ENCODE data around the gene CNTN2. TPM values are rescaled to one million over a fixed set of nuclear protein-coding genes. Genes with fewer than 3 reads are reported as not detected.

Gene CNTN2
- total and polyA plus RNA-seq, 2 experiments from 2014 or later, result 1.3 to 2.2 TPM

- TF ChIP-seq ZNF462 (CRISPR knock-in tag; IDR thresholded peaks at IDR 0.05) (no peak), EZH2phosphoT487 (IDR thresholded peaks at IDR 0.05; ENCODE audit: unreplicated experiment) (no peak)
These were observed 27.8 kb upstream of the CNTN2 start (continued) for GRCh38 chr1:205015241-205015640.

DNA sequence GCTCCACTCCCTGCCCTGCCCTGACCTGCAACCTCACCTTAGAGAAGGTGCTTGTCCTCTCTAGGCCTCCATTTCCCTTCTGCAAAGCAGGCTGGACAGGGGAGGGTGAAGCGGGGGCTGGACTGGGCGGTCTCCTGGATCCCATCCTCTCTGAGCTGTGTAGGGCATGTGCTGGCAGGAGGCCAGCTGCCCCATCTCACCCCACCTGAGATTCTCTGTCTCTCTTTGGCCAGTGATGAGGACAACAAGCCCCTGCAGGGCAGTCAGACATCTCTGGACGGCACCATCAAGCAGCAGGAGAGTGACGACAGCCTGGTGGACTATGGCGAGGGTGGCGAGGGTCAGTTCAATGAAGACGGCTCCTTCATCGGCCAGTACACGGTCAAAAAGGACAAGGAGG, 26.9 kb upstream of the CNTN2 start:
- H3K4me1 ChIP-seq (ENCODE audit: insufficient read depth), result no peaks in the 10 kb centered on the region
- H3K9me2 ChIP-seq (ENCODE audit: insufficient read depth), result no peaks in the 10 kb centered on the region
- Mint-ChIP-seq H3K4me3 (no peak overlapping the region), H3K27me3 (ENCODE audit: insufficient read depth, low read depth, poor library complexity) (peaks cover 4% of the 10 kb centered on the region), H3K36me3 (ENCODE audit: low read depth) (no peaks in the 10 kb centered on the region), H3K9me3 (no peaks in the 10 kb centered on the region), H3K27ac (no peak overlapping the region), H3K4me1 (peaks cover 30% of the 10 kb centered on the region)
- no peaks in the 10 kb centered on the region for H3K36me3 ChIP-seq (ENCODE audit: insufficient read depth)
- ATAC-seq, result no peak
- no peaks in the 10 kb centered on the region for H4K20me1 ChIP-seq (replicated peaks; ENCODE audit: insufficient read depth)
- no peak for TF ChIP-seq ZNF331 (CRISPR knock-in tag; IDR thresholded peaks at IDR 0.05; ENCODE audit: low read depth)
- H3K27me3 ChIP-seq (ENCODE audit: insufficient read depth), result no peaks in the 10 kb centered on the region
- no peaks in the 10 kb centered on the region; the same call in 1 of the 2 replicates for H3F3A ChIP-seq (replicated peaks; ENCODE audit: low read depth)
- no peak overlapping the region for H3K4me3 ChIP-seq
- H3K27ac ChIP-seq (ENCODE audit: low read depth), result no peak overlapping the region
- DNase-seq (ENCODE audit: low spot score), result no peak
- H3K79me2 ChIP-seq (replicated peaks; ENCODE audit: insufficient read depth), result no peaks in the 10 kb centered on the region
- H3K4me2 ChIP-seq, result no peak overlapping the region
- H2AFZ ChIP-seq, result no peak overlapping the region

DNA sequence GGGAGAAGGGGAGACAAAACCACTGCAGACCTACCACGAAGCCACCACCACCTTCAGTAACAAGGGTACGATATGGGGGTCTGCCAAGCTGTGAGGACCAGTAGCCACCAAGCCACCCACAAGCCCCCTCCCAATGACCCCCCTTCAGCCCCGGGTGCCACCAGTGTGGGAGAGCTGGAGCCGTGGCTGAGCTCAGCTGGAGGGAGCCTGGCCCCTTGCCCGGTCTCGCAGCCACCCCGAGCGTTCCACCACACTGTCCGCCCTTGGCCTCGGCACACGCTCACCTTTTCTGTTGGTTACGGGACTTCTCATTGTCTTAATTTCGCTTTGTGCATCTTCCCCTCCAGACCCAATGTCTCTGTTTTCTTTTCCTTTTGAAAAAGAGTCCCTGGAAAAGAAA, 26.4 kb upstream of the CNTN2 start:
- H3K4me3 ChIP-seq, result no peak overlapping the region
- ATAC-seq, result no peak
- no peak for DNase-seq (ENCODE audit: low spot score)
- H3K27ac Mint-ChIP-seq, result no peak overlapping the region
- H3K79me2 ChIP-seq (replicated peaks; ENCODE audit: insufficient read depth), result no peaks in the 10 kb centered on the region
- H3K4me1 ChIP-seq (ENCODE audit: insufficient read depth), result no peaks in the 10 kb centered on the region
- H3K4me2 ChIP-seq, result no peak overlapping the region
- H4K20me1 ChIP-seq (replicated peaks; ENCODE audit: insufficient read depth), result no peaks in the 10 kb centered on the region
- H3K9me3 Mint-ChIP-seq, result no peaks in the 10 kb centered on the region
- H2AFZ ChIP-seq, result no peak overlapping the region
- H3K4me1 Mint-ChIP-seq, result peaks cover 30% of the 10 kb centered on the region
- no peak overlapping the region; the same call in 2 of the 3 replicates for H3K4me3 Mint-ChIP-seq
- peaks cover 4% of the 10 kb centered on the region for H3K27me3 Mint-ChIP-seq (ENCODE audit: insufficient read depth, low read depth, poor library complexity)
- H3K36me3 ChIP-seq (ENCODE audit: insufficient read depth), result no peaks in the 10 kb centered on the region
- H3K36me3 Mint-ChIP-seq (ENCODE audit: low read depth), result no peaks in the 10 kb centered on the region
- no peak overlapping the region for H3K27ac ChIP-seq (ENCODE audit: low read depth)
- no peaks in the 10 kb centered on the region for H3K9me2 ChIP-seq (ENCODE audit: insufficient read depth)
- no peaks in the 10 kb centered on the region; the same call in 1 of the 2 replicates for H3F3A ChIP-seq (replicated peaks; ENCODE audit: low read depth)
- H3K27me3 ChIP-seq (ENCODE audit: insufficient read depth), result no peaks in the 10 kb centered on the region
- no peak for TF ChIP-seq POLR2AphosphoS5 (IDR thresholded peaks at IDR 0.05; ENCODE audit: low read depth)
- no peak for TF ChIP-seq JUNB (IDR thresholded peaks at IDR 0.05; ENCODE audit: unreplicated experiment)
- TF ChIP-seq EZH2phosphoT487 (IDR thresholded peaks at IDR 0.05; ENCODE audit: unreplicated experiment), result no peak
- TF ChIP-seq, protein P1, sequence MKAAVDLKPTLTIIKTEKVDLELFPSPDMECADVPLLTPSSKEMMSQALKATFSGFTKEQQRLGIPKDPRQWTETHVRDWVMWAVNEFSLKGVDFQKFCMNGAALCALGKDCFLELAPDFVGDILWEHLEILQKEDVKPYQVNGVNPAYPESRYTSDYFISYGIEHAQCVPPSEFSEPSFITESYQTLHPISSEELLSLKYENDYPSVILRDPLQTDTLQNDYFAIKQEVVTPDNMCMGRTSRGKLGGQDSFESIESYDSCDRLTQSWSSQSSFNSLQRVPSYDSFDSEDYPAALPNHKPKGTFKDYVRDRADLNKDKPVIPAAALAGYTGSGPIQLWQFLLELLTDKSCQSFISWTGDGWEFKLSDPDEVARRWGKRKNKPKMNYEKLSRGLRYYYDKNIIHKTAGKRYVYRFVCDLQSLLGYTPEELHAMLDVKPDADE (IDR thresholded peaks at IDR 0.05), result no peak
- no peak for TF ChIP-seq CTCF (conservative IDR thresholded peaks at IDR 0.05; ENCODE audit: low read depth in 2 of 2)

Measured in GM23338 (cell line).